Hippocampal formation (tissue), 2 donors: ENCODE data around the gene PLEKHM3.
"Not testable (repeated sequence)": the region's sequence is repeated elsewhere in the genome, so short reads cannot be mapped to it uniquely, and the experiment has no call there.

Source experiments
- DNase-seq, 2 donors: peaks; one replicate each; lab custom pipeline; 2025; lab: John Stamatoyannopoulos, UW

PLEKHM3 gene

GRCh38 chr2:207950063-207950760 lies 75.1 kb downstream of the PLEKHM3 start:
- DNase-seq, result no peak

GRCh38 chr2:207949245-207949644 lies 76.1 kb downstream of the PLEKHM3 start:
- not testable (repeated sequence) for DNase-seq

GRCh38 chr2:207944979-207945600 lies 80.2 kb downstream of the PLEKHM3 start:
- no peak for DNase-seq

- DNase-seq, result no peak
These were observed 81.0 kb downstream of the PLEKHM3 start for GRCh38 chr2:207944334-207944733.

GRCh38 chr2:207939342-207940108 lies 85.8 kb downstream of the PLEKHM3 start:
- no peak for DNase-seq

GRCh38 chr2:207938886-207939285 lies 86.4 kb downstream of the PLEKHM3 start:
- no peak for DNase-seq

GRCh38 chr2:207938415-207938814 lies 86.9 kb downstream of the PLEKHM3 start:
- DNase-seq, result no peak

GRCh38 chr2:207937823-207938222 lies 87.5 kb downstream of the PLEKHM3 start:
- DNase-seq, result no peak

GRCh38 chr2:207937253-207937652 lies 88.1 kb downstream of the PLEKHM3 start:
- no peak for DNase-seq

- DNase-seq, result no peak
These were observed 88.9 kb downstream of the PLEKHM3 start for GRCh38 chr2:207936380-207936779.

- DNase-seq, result no peak
These were observed 89.3 kb downstream of the PLEKHM3 start for GRCh38 chr2:207935991-207936370.

GRCh38 chr2:207935121-207935990 lies 90.0 kb downstream of the PLEKHM3 start:
- DNase-seq, result no peak

- DNase-seq, result no peak
These were observed 90.6 kb downstream of the PLEKHM3 start for GRCh38 chr2:207934720-207935119.

- DNase-seq, result peak in 1 of 2 donors; percentile 27
These were observed 91.8 kb downstream of the PLEKHM3 start for GRCh38 chr2:207933396-207934065.

GRCh38 chr2:207932106-207932505 lies 93.2 kb downstream of the PLEKHM3 start:
- DNase-seq, result no peak

- no peak for DNase-seq
These were observed 94.6 kb downstream of the PLEKHM3 start for GRCh38 chr2:207930747-207931146.

- DNase-seq, result no peak
These were observed 95.4 kb downstream of the PLEKHM3 start for GRCh38 chr2:207929923-207930322.

GRCh38 chr2:207928079-207928478 lies 97.2 kb downstream of the PLEKHM3 start:
- peak in 1 of 2 donors; percentile 45 for DNase-seq

GRCh38 chr2:207926989-207927300 lies 98.4 kb downstream of the PLEKHM3 start:
- no peak for DNase-seq

GRCh38 chr2:207926133-207926988 lies 99.0 kb downstream of the PLEKHM3 start:
- DNase-seq, result no peak

GRCh38 chr2:207925601-207926000 lies 99.7 kb downstream of the PLEKHM3 start:
- no peak for DNase-seq
